Karpas-422 (cell line): ENCODE results near the gene MTFP1. TPM values are rescaled to one million over a fixed set of nuclear protein-coding genes. Genes with fewer than 3 reads are reported as not detected.
"Not testable (repeated sequence)": the region's sequence is repeated elsewhere in the genome, so short reads cannot be mapped to it uniquely, and the experiment has no call there.

Source experiments
- DNase-seq: peaks from one replicate; pipeline ENCODE4 v3.0.0-alpha.2; 2015
- H2AFZ ChIP-seq: fragments of 200-600 bp; sonication (generic); 2 replicates; pipeline ENCODE4 v1.6.1; 2014; ENCODE audit warnings: antibody characterized with exemption, low read length, mixed read lengths
- H3K27ac ChIP-seq: fragments of 200-600 bp; sonication (generic); 2 replicates; pipeline ENCODE4 v1.5.1; 2014; ENCODE audit warnings: mild to moderate bottlenecking, low read length, moderate library complexity
- H3K27me3 ChIP-seq: fragments of 200-600 bp; sonication (generic); 2 replicates; pipeline ENCODE4 v1.6.1; 2014; ENCODE audit warnings: low read length, mixed read lengths
- H3K36me3 ChIP-seq: fragments of 200-600 bp; sonication (generic); 2 replicates; pipeline ENCODE4 v1.6.1; 2014; ENCODE audit warnings: low read length, mixed read lengths; ENCODE audit not compliant: insufficient read depth
- H3K4me1 ChIP-seq: fragments of 200-600 bp; sonication (generic); 2 replicates; pipeline ENCODE4 v1.6.1; 2014; ENCODE audit warnings: mild to moderate bottlenecking, low read length, mixed read lengths
- H3K4me2 ChIP-seq: fragments of 200-600 bp; sonication (generic); 2 replicates; pipeline ENCODE4 v1.6.1; 2014; ENCODE audit warnings: low read length, low read depth, mild to moderate bottlenecking; ENCODE audit not compliant: poor library complexity, severe bottlenecking
- H3K4me3 ChIP-seq: fragments of 200-600 bp; sonication (generic); 2 replicates; pipeline ENCODE4 v1.5.1; 2014; ENCODE audit warnings: mild to moderate bottlenecking, antibody characterized with exemption, low read length, mixed read lengths
- H3K79me2 ChIP-seq: fragments of 200-600 bp; sonication (generic); 2 replicates; pipeline ENCODE4 v1.6.1; 2014; ENCODE audit warnings: mild to moderate bottlenecking, low read length, mixed read lengths
- H3K9ac ChIP-seq: fragments of 200-600 bp; sonication (generic); 2 replicates; pipeline ENCODE4 v1.6.0; 2014; ENCODE audit warnings: low read length
- H3K9me2 ChIP-seq: fragments of 200-600 bp; sonication (generic), shearing (Covaris generic); replicated peaks from 2 replicates; pipeline ENCODE4 v1.6.0; 2014; ENCODE audit warnings: mild to moderate bottlenecking, low read length, moderate library complexity; ENCODE audit not compliant: insufficient read depth
- H3K9me3 ChIP-seq: fragments of 300-700, 200-600 bp; sonication (generic); 2 replicates; pipeline ENCODE4 v1.6.1; 2014; ENCODE audit warnings: low read length, mixed read lengths
- H4K20me1 ChIP-seq: fragments of 200-600 bp; sonication (generic); 2 replicates; pipeline ENCODE4 v1.6.1; 2014; ENCODE audit warnings: mild to moderate bottlenecking, antibody characterized with exemption, low read length, low read depth; ENCODE audit not compliant: insufficient read depth
- total RNA-seq: library from RNA; depleted of rRNA; stranded (reverse); fragments of >200 nt; shearing (Covaris generic); gene quantifications from 2 replicates; pipeline ENCODE4 v1.2.3, GENCODE V29; 2014; ENCODE audit warnings: low replicate concordance

The MTFP1 gene
- total RNA-seq, 1 experiment from 2014 or later = 69.4 TPM

- H3K9ac ChIP-seq = no peak overlapping the region
Measured at GRCh38 chr22:30398685-30399680, 26.6 kb upstream of the MTFP1 start.

GRCh38 chr22:30399718-30400117 is 25.9 kb upstream of the MTFP1 start:
- Histone ChIP-seq H3K79me2 (peaks cover 24% of the 10 kb centered on the region), H3K9ac (no peak overlapping the region), H3K27me3 (no peaks in the 10 kb centered on the region), H3K4me1 (peaks cover 14% of the 10 kb centered on the region), H3K4me3 (no peak overlapping the region), H3K9me2 (no peaks in the 10 kb centered on the region), H3K27ac (no peak overlapping the region), H4K20me1 (no peaks in the 10 kb centered on the region), H3K4me2 (no peak overlapping the region), H3K9me3 (no peaks in the 10 kb centered on the region), H2AFZ (no peak overlapping the region), H3K36me3 (0 out of 2 replicates have a peak, but pooled peaks cover 4% of the 10 kb centered on the region)
- DNase-seq = no peak

More at GRCh38 chr22:30398685-30399680, 26.6 kb upstream of the MTFP1 start:
- H4K20me1 ChIP-seq = no peaks in the 10 kb centered on the region
- no peak overlapping the region for H2AFZ ChIP-seq
- H3K36me3 ChIP-seq = 0 out of 2 replicates have a peak, but pooled peaks cover 4% of the 10 kb centered on the region
- no peaks in the 10 kb centered on the region for H3K9me2 ChIP-seq
- no peaks in the 10 kb centered on the region for H3K27me3 ChIP-seq
- no peak overlapping the region for H3K27ac ChIP-seq
- H3K9me3 ChIP-seq = no peaks in the 10 kb centered on the region
- no peak overlapping the region for H3K4me2 ChIP-seq
- peaks cover 14% of the 10 kb centered on the region for H3K4me1 ChIP-seq
- H3K79me2 ChIP-seq = peaks cover 24% of the 10 kb centered on the region
- no peak for DNase-seq
- H3K4me3 ChIP-seq = peak overlapping the region; percentile 66; the same call in 1 of the 2 replicates

GRCh38 chr22:30400159-30400558 is 25.4 kb upstream of the MTFP1 start:
- Histone ChIP-seq H3K4me1 (peaks cover 14% of the 10 kb centered on the region), H3K27ac (no peak overlapping the region), H4K20me1 (no peaks in the 10 kb centered on the region), H3K9ac (no peak overlapping the region), H3K4me3 (no peak overlapping the region), H3K27me3 (no peaks in the 10 kb centered on the region), H3K4me2 (no peak overlapping the region), H2AFZ (no peak overlapping the region), H3K9me3 (no peaks in the 10 kb centered on the region), H3K9me2 (no peaks in the 10 kb centered on the region), H3K79me2 (peaks cover 24% of the 10 kb centered on the region), H3K36me3 (0 out of 2 replicates have a peak, but pooled peaks cover 4% of the 10 kb centered on the region)
- DNase-seq = no peak

GRCh38 chr22:30401024-30401423 is 24.5 kb upstream of the MTFP1 start:
- not testable (repeated sequence) for H3K4me3 ChIP-seq, H3K9me3 ChIP-seq
- H3K79me2 ChIP-seq = peaks cover 24% of the 10 kb centered on the region

GRCh38 chr22:30402028-30402765 is 23.4 kb upstream of the MTFP1 start:
- H3K4me2 ChIP-seq = no peak overlapping the region
- H3K4me1 ChIP-seq = peaks cover 10% of the 10 kb centered on the region
- no peak overlapping the region for H3K4me3 ChIP-seq
- H3K9me2 ChIP-seq = no peaks in the 10 kb centered on the region
- H3K27me3 ChIP-seq = no peaks in the 10 kb centered on the region
- no peak overlapping the region for H2AFZ ChIP-seq
- H3K27ac ChIP-seq = no peak overlapping the region
- no peak overlapping the region for H3K9ac ChIP-seq
- no peaks in the 10 kb centered on the region for H3K9me3 ChIP-seq
- H4K20me1 ChIP-seq = no peaks in the 10 kb centered on the region
- no peak for DNase-seq
- peaks cover 21% of the 10 kb centered on the region for H3K79me2 ChIP-seq
- peaks cover 8% of the 10 kb centered on the region; the same call in 1 of the 2 replicates for H3K36me3 ChIP-seq

More at GRCh38 chr22:30401024-30401423, 24.5 kb upstream of the MTFP1 start:
- H3K4me1 ChIP-seq = peaks cover 14% of the 10 kb centered on the region
- not testable (repeated sequence) for H2AFZ ChIP-seq, H3K9ac ChIP-seq, H3K4me2 ChIP-seq, H3K9me2 ChIP-seq, DNase-seq, H4K20me1 ChIP-seq, H3K27ac ChIP-seq, H3K27me3 ChIP-seq, H3K36me3 ChIP-seq

GRCh38 chr22:30402766-30403104 is 22.8 kb upstream of the MTFP1 start:
- H3K27ac ChIP-seq, H3K4me3 ChIP-seq, H3K4me2 ChIP-seq, H2AFZ ChIP-seq, H3K9ac ChIP-seq, H3K4me1 ChIP-seq, H3K9me3 ChIP-seq, H4K20me1 ChIP-seq, DNase-seq, H3K36me3 ChIP-seq, H3K27me3 ChIP-seq, H3K9me2 ChIP-seq: not testable (repeated sequence)
- peaks cover 17% of the 10 kb centered on the region for H3K79me2 ChIP-seq

- Histone ChIP-seq H2AFZ (no peak overlapping the region), H3K27ac (no peak overlapping the region), H3K4me3 (no peak overlapping the region), H3K9ac (no peak overlapping the region), H3K4me1 (no peaks in the 10 kb centered on the region), H3K4me2 (no peak overlapping the region), H3K79me2 (peaks cover 4% of the 10 kb centered on the region; the same call in 1 of the 2 replicates), H3K27me3 (no peaks in the 10 kb centered on the region), H4K20me1 (no peaks in the 10 kb centered on the region), H3K9me3 (no peaks in the 10 kb centered on the region), H3K36me3 (peaks cover 10% of the 10 kb centered on the region), H3K9me2 (no peaks in the 10 kb centered on the region)
- no peak for DNase-seq
Measured at GRCh38 chr22:30404307-30404706, 21.3 kb upstream of the MTFP1 start.

- Histone ChIP-seq H3K27me3 (no peaks in the 10 kb centered on the region), H3K9me2 (no peaks in the 10 kb centered on the region), H3K27ac (no peak overlapping the region), H3K79me2 (no peaks in the 10 kb centered on the region), H3K4me2 (no peak overlapping the region), H3K4me3 (no peak overlapping the region), H4K20me1 (no peaks in the 10 kb centered on the region), H3K9ac (no peak overlapping the region), H3K36me3 (peaks cover 11% of the 10 kb centered on the region), H3K4me1 (no peaks in the 10 kb centered on the region), H2AFZ (no peak overlapping the region), H3K9me3 (no peaks in the 10 kb centered on the region)
- no peak for DNase-seq
Measured at GRCh38 chr22:30405731-30406130, 19.8 kb upstream of the MTFP1 start.
